Naive thymus-derived CD8-positive, alpha-beta T cell (primary cell): ENCODE measurements around the gene SORCS2. TPM values are rescaled to one million over a fixed set of nuclear protein-coding genes. Genes with fewer than 3 reads are reported as not detected.
A peak's percentile ranks its signal among the peaks of the same experiment; 100 is the strongest.

ENCODE experiments used
- ATAC-seq, 2 donors: fragments of 150-1000 bp; cut with Tn5 transposase in 1 of 2; sonication (Bioruptor Pico), chemical (Tn5 transposase) in 1 of 2; 1 replicate in 1 of 2; 2 replicates in 1 of 2; pipeline ENCODE4 v1.10.0; 2021; ENCODE audit warnings: mild to moderate bottlenecking in 2 of 2, moderate library complexity in 2 of 2
- POLR2A ChIA-PET: fragments of 350-600 bp; sonication (Branson Sonifier 250); formaldehyde crosslinking; loops from one replicate; lab custom pipeline; 2021; ENCODE audit warnings: antibody characterized with exemption; lab: Charles Lee
- DNase-seq, 10 donors: peaks; one replicate each; pipeline versions ENCODE4 v3.0.0 to v3.0.0-alpha.2; 2020 to 2022
- H3K27ac Mint-ChIP-seq, 10 donors: one replicate each; pipeline ENCODE4 v1.8.0; 2020 to 2022; ENCODE audit warnings: mild to moderate bottlenecking in 10 of 10, mixed read lengths in 10 of 10, moderate library complexity in 4 of 10, inconsistent platforms in 1 of 10
- H3K27me3 Mint-ChIP-seq, 5 donors: one replicate each; pipeline ENCODE4 v1.8.0; 2021 to 2022; ENCODE audit warnings: mixed read lengths in 5 of 5
- H3K36me3 Mint-ChIP-seq, 3 donors: one replicate each; pipeline ENCODE4 v1.8.0; 2020 to 2022; ENCODE audit warnings: mixed read lengths in 3 of 3, mild to moderate bottlenecking in 2 of 3, inconsistent platforms in 1 of 3
- H3K4me1 Mint-ChIP-seq, 4 donors: one replicate each; pipeline ENCODE4 v1.8.0; 2021 to 2022; ENCODE audit warnings: mixed read lengths in 4 of 4
- H3K4me3 Mint-ChIP-seq, 10 donors: one replicate each; pipeline ENCODE4 v1.8.0; 2020 to 2022; ENCODE audit warnings: mild to moderate bottlenecking in 10 of 10, mixed read lengths in 10 of 10, moderate library complexity in 6 of 10, inconsistent platforms in 1 of 10
- H3K9me3 Mint-ChIP-seq, 9 donors: one replicate each; pipeline ENCODE4 v1.8.0; 2020 to 2022; ENCODE audit warnings: mixed read lengths in 9 of 9, mild to moderate bottlenecking in 3 of 9, inconsistent platforms in 1 of 9, moderate library complexity in 1 of 9
- polyA plus RNA-seq, 3 donors: library from polyadenylated mRNA; unstranded; fragments of 300-500 nt; fragmentation: Illumina TruSeq; gene quantifications; one replicate each; pipeline ENCODE4 v1.2.3, GENCODE V29; 2021
- total RNA-seq, 8 experiments: library from RNA in 2 of 8; stranded (reverse) in 2 of 8; gene quantifications; one replicate each; pipeline ENCODE4 v1.2.3 and lab custom pipeline; 2021 to 2026

SORCS2 gene
- total and polyA plus RNA-seq, 5 experiments from 2014 or later = not detected

DNA sequence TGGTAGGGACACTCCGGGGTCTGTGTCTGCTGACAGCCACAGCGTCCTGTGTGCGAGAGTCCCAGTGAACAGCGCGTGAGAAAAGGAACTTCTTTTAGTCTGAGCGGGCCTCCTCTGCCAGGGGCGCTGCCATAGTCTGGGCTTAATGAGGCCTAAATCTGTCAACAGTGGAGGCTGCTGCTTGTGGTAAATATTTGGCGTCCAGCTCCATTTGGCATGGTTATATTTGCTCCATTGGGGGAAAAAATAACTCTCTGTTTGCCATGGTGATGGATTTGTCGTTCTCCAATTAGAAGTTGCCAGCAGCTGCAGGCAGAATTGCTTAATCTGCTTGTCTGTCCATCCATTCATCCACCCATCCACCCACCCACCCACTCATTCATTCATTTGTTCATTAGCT, 313.8 kb downstream of the SORCS2 start:
- Mint-ChIP-seq H3K4me3 (no peak overlapping the region), H3K27ac (no peak overlapping the region), H3K4me1 (peaks cover 0 to 4% (median under 1%) of the 10 kb centered on the region in 4 donors), H3K27me3 (peaks cover 11 to 46% (median 20%) of the 10 kb centered on the region in 5 donors), H3K36me3 (no peaks in the 10 kb centered on the region), H3K9me3 (no peaks in the 10 kb centered on the region)
- no peak for ATAC-seq
- POLR2A ChIA-PET = no interaction called here
- no peak for DNase-seq

GRCh38 chr4:7506572-7506971, 314.2 kb downstream of the SORCS2 start:
- Mint-ChIP-seq H3K4me1 (peaks cover 0 to 4% (median under 1%) of the 10 kb centered on the region in 4 donors), H3K9me3 (no peaks in the 10 kb centered on the region), H3K4me3 (no peak overlapping the region), H3K27me3 (peaks cover 11 to 50% (median 21%) of the 10 kb centered on the region in 5 donors), H3K27ac (no peak overlapping the region), H3K36me3 (no peaks in the 10 kb centered on the region)
- POLR2A ChIA-PET = no interaction called here
- no peak for DNase-seq
- no peak for ATAC-seq

DNA sequence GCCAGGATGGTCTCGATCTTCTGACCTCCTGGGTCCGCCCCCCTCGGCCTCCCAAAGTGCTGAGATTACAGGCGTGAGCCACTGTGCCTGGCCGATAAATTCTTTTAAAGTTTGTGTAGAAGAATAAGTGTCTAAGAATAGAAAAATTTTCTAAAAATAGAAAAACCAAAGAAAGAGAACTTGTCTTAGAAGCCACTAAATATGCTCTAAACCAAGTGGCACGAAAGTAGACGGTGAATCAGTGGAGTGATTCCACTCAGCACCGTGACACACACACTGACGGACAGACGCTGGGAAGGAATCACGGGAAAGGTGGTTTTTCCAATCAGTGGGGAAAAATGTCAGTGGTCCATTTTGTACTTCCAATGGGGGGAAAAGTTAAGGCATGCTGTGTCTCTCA, 315.0 kb downstream of the SORCS2 start:
- POLR2A ChIA-PET = no interaction called here
- Mint-ChIP-seq H3K4me1 (peaks cover 0 to 4% (median under 1%) of the 10 kb centered on the region in 4 donors), H3K36me3 (no peaks in the 10 kb centered on the region), H3K27ac (no peak overlapping the region), H3K27me3 (peaks cover 10 to 48% (median 23%) of the 10 kb centered on the region in 5 donors), H3K9me3 (no peaks in the 10 kb centered on the region), H3K4me3 (no peak overlapping the region)
- DNase-seq (no peak), ATAC-seq (no peak)

GRCh38 chr4:7510066-7510465, 317.7 kb downstream of the SORCS2 start:
- ATAC-seq (no peak), DNase-seq (no peak)
- Mint-ChIP-seq H3K36me3 (no peaks in the 10 kb centered on the region), H3K9me3 (no peaks in the 10 kb centered on the region), H3K4me1 (peaks cover 0 to 4% (median under 1%) of the 10 kb centered on the region in 4 donors), H3K4me3 (no peak overlapping the region), H3K27me3 (peaks cover 8 to 45% (median 19%) of the 10 kb centered on the region in 5 donors), H3K27ac (no peak overlapping the region)
- POLR2A ChIA-PET = no interaction called here

- H3K4me1 Mint-ChIP-seq = peaks cover 0 to 4% (median under 1%) of the 10 kb centered on the region in 4 donors
- ATAC-seq = no peak
- H3K27me3 Mint-ChIP-seq = peaks cover 8 to 45% (median 19%) of the 10 kb centered on the region in 5 donors
- H3K9me3 Mint-ChIP-seq = no peaks in the 10 kb centered on the region
- DNase-seq = no peak
- POLR2A ChIA-PET = no interaction called here
- H3K36me3 Mint-ChIP-seq = no peaks in the 10 kb centered on the region
- H3K4me3 Mint-ChIP-seq = no peak overlapping the region
- H3K27ac Mint-ChIP-seq = no peak overlapping the region
Measured at GRCh38 chr4:7510538-7510937, 318.2 kb downstream of the SORCS2 start.

- POLR2A ChIA-PET = no interaction called here
- peaks cover 8 to 45% (median 23%) of the 10 kb centered on the region in 5 donors for H3K27me3 Mint-ChIP-seq
- ATAC-seq = no peak
Measured at GRCh38 chr4:7511525-7511924, 319.2 kb downstream of the SORCS2 start.

DNA sequence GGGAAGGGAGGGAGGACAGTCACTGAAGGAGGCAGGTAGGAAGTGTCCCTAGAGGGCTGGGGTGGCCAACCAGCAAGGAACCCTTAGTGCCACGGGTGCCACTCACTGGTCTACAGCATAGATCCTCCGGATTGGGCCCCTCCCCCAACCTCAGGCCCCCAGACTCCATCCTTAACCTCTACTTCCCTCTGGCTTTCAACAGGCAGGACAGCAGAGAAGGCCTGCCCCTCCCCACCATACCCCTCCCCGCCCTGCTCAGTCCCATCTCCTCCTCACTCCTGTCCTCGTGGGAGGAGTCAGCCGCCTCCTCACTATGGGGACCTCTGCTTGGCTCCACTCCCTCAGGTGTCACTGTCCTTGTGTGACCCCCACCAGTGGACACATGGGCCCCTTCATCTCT, 320.1 kb downstream of the SORCS2 start:
- ATAC-seq = no peak
- peaks cover 0 to 4% (median under 1%) of the 10 kb centered on the region in 4 donors for H3K4me1 Mint-ChIP-seq
- no peak overlapping the region for H3K4me3 Mint-ChIP-seq
- no peak for DNase-seq
- no peaks in the 10 kb centered on the region for H3K36me3 Mint-ChIP-seq
- H3K9me3 Mint-ChIP-seq = no peaks in the 10 kb centered on the region
- peaks cover 7 to 45% (median 23%) of the 10 kb centered on the region in 5 donors for H3K27me3 Mint-ChIP-seq
- POLR2A ChIA-PET = no interaction called here
- H3K27ac Mint-ChIP-seq = no peak overlapping the region

More at GRCh38 chr4:7511525-7511924, 319.2 kb downstream of the SORCS2 start:
- H3K4me1 Mint-ChIP-seq = peaks cover 0 to 4% (median under 1%) of the 10 kb centered on the region in 4 donors
- H3K27ac Mint-ChIP-seq = no peak overlapping the region
- no peaks in the 10 kb centered on the region for H3K36me3 Mint-ChIP-seq
- H3K4me3 Mint-ChIP-seq = no peak overlapping the region
- H3K9me3 Mint-ChIP-seq = no peaks in the 10 kb centered on the region
- DNase-seq = no peak

GRCh38 chr4:7512946-7513345, 320.6 kb downstream of the SORCS2 start:
- ATAC-seq (no peak), DNase-seq (no peak)
- H3K4me1 Mint-ChIP-seq = peaks cover 0 to 3% (median under 1%) of the 10 kb centered on the region in 4 donors
- POLR2A ChIA-PET = no interaction called here
- H3K27me3 Mint-ChIP-seq = peaks cover 4 to 40% (median 21%) of the 10 kb centered on the region in 5 donors
- no peak overlapping the region for H3K27ac Mint-ChIP-seq
- H3K4me3 Mint-ChIP-seq = no peak overlapping the region
- no peaks in the 10 kb centered on the region for H3K36me3 Mint-ChIP-seq
- no peaks in the 10 kb centered on the region for H3K9me3 Mint-ChIP-seq

DNA sequence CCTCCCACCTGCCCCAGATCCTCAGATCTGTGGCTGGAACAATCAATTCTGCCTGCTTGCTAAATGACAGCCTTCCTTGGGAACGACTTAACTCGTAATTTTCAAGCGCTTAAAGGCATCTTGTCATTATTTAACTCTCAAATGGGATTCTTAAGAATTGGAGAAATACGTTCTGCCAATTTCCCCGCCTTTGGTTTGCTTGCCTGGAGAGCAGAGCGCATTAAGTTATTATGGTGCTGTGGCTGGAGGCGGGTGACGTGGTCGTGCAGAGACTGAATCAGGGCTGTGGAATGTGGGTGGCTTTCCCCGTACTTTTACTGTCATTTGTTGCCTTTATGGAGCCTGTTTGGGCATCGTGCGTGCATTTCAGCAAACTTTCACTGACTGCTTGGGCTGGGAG, 321.3 kb downstream of the SORCS2 start:
- Mint-ChIP-seq H3K36me3 (no peaks in the 10 kb centered on the region), H3K4me3 (no peak overlapping the region), H3K9me3 (no peaks in the 10 kb centered on the region), H3K27ac (peak overlapping the region in 1 of 10 donors; percentile 84), H3K4me1 (peaks cover 0 to 3% (median 0%) of the 10 kb centered on the region in 4 donors), H3K27me3 (peaks cover 4 to 36% (median 20%) of the 10 kb centered on the region in 5 donors)
- ATAC-seq (no peak), DNase-seq (no peak)
- POLR2A ChIA-PET = interaction anchor here (0.7 kb wide), 1 partner anchor 366 kb away, joined by 3 read pairs; no protein-coding TSS in a partner anchor

GRCh38 chr4:7514281-7514680, 321.9 kb downstream of the SORCS2 start:
- no peaks in the 10 kb centered on the region for H3K36me3 Mint-ChIP-seq
- no peak overlapping the region for H3K27ac Mint-ChIP-seq
- peaks cover 4 to 32% (median 20%) of the 10 kb centered on the region in 5 donors for H3K27me3 Mint-ChIP-seq
- no peaks in the 10 kb centered on the region for H3K4me1 Mint-ChIP-seq
- H3K9me3 Mint-ChIP-seq = no peaks in the 10 kb centered on the region
- DNase-seq (no peak), ATAC-seq (no peak)
- no peak overlapping the region for H3K4me3 Mint-ChIP-seq
- POLR2A ChIA-PET = no interaction called here

DNA sequence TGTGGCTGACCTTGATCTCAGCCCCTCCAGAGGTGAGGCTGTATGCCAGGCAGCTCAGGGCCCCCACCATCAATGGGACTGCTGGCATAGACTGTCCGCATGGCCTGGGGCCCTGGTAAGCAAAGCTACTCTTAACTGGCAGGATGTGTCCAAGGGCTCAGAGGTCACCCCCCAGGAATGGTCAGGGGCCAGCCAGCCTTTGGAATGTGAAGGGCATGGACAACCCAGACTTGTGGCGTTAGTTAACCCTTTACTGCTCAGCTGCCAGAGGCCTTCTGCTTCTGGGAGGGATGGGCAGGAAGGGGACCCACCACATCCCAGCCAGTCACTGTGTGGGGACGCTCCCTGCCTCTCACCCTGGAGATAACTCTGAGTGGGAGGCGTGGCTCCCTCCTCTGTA, 322.5 kb downstream of the SORCS2 start:
- no peaks in the 10 kb centered on the region for H3K36me3 Mint-ChIP-seq
- DNase-seq = no peak
- no peaks in the 10 kb centered on the region for H3K9me3 Mint-ChIP-seq
- no peak overlapping the region for H3K27ac Mint-ChIP-seq
- POLR2A ChIA-PET = no interaction called here
- peaks cover 4 to 32% (median 20%) of the 10 kb centered on the region in 5 donors for H3K27me3 Mint-ChIP-seq
- no peaks in the 10 kb centered on the region for H3K4me1 Mint-ChIP-seq
- no peak for ATAC-seq
- H3K4me3 Mint-ChIP-seq = no peak overlapping the region

GRCh38 chr4:7515390-7515902, 323.1 kb downstream of the SORCS2 start:
- no peak overlapping the region for H3K27ac Mint-ChIP-seq
- H3K4me3 Mint-ChIP-seq = no peak overlapping the region
- no peaks in the 10 kb centered on the region for H3K4me1 Mint-ChIP-seq
- H3K9me3 Mint-ChIP-seq = no peaks in the 10 kb centered on the region
- DNase-seq (no peak), ATAC-seq (no peak)
- no peaks in the 10 kb centered on the region for H3K36me3 Mint-ChIP-seq
- POLR2A ChIA-PET = no interaction called here
- H3K27me3 Mint-ChIP-seq = peaks cover 4 to 39% (median 17%) of the 10 kb centered on the region in 5 donors

DNA sequence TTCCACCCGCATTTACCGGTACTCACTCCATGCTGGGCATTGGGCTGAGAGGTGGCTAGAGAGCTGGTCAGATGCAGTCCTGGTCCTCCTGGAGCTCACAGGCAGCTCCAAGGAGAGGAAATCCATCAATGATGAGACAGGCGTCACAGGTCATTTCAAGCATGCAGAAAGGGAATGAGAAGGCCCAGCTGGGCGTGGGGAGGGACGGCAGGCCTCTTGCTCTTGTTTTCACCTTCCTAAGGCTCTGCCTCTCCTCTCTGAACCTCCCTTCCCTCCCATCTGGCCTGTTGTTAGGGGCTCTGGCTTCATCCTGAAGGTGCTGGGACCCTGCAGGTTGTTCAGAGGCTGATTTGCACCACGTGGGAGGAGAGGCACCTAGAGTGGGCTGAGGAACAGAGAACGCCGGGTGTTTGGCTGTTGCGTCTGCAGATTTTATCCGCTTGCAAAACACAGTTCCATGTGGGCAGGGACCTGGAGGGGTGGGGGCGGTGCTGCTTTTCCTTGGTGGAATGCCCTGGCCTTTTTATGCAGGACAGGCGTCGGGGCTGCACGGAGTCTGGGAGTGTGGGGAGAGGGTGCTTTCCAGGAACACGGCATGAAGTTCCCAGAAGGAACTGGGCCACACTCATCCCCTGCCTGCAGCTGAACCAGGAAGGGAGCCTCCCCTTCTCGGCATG, 323.9 kb downstream of the SORCS2 start:
- Mint-ChIP-seq H3K4me3 (no peak overlapping the region), H3K27ac (no peak overlapping the region), H3K4me1 (no peaks in the 10 kb centered on the region), H3K36me3 (no peaks in the 10 kb centered on the region), H3K27me3 (peaks cover 0 to 39% (median 12%) of the 10 kb centered on the region in 5 donors), H3K9me3 (no peaks in the 10 kb centered on the region)
- POLR2A ChIA-PET = no interaction called here
- DNase-seq (no peak), ATAC-seq (no peak)
